Chondrocyte (in vitro differentiated cells): ENCODE measurements around the gene FRMD6. TPM values are rescaled to one million over a fixed set of nuclear protein-coding genes. Genes with fewer than 3 reads are reported as not detected.

Source experiments
- DNase-seq: peaks from one replicate; pipeline ENCODE4 v3.0.0; 2021; ENCODE audit warnings: mixed read lengths, low spot score
- H3K27ac Mint-ChIP-seq: one replicate; pipeline ENCODE4 v1.8.0; 2021; ENCODE audit warnings: mild to moderate bottlenecking, moderate library complexity, mixed read lengths; ENCODE audit not compliant: unreplicated experiment
- H3K27me3 Mint-ChIP-seq: 2 replicates; pipeline ENCODE4 v1.8.0; 2021; ENCODE audit warnings: low read depth, mixed read lengths
- H3K36me3 Mint-ChIP-seq: 2 replicates; pipeline ENCODE4 v1.8.0; 2021; ENCODE audit warnings: low read depth, mixed read lengths
- H3K4me1 Mint-ChIP-seq: 2 replicates; pipeline ENCODE4 v1.8.0; 2021; ENCODE audit warnings: low read depth, mild to moderate bottlenecking, mixed read lengths
- H3K4me3 Mint-ChIP-seq: one replicate; pipeline ENCODE4 v1.8.0; 2021; ENCODE audit warnings: mild to moderate bottlenecking, moderate library complexity, mixed read lengths; ENCODE audit not compliant: unreplicated experiment
- H3K9me3 Mint-ChIP-seq: 2 replicates; pipeline ENCODE4 v1.8.0; 2021; ENCODE audit warnings: low read depth, mixed read lengths
- total RNA-seq: library from RNA; stranded (reverse); gene quantifications from 3 replicates; pipeline ENCODE4 v1.2.1, GENCODE V29; 2021
- TF ChIP-seq, protein P1 (sequence below): fragments of 200-600 bp; sonication (generic); IDR thresholded peaks from 2 replicates; pipeline ENCODE4 v1.5.0; 2021; ENCODE audit warnings: antibody characterized with exemption, mild to moderate bottlenecking, moderate library complexity

The FRMD6 gene
- total RNA-seq, 1 donor from 2014 or later, result 135 TPM

DNA sequence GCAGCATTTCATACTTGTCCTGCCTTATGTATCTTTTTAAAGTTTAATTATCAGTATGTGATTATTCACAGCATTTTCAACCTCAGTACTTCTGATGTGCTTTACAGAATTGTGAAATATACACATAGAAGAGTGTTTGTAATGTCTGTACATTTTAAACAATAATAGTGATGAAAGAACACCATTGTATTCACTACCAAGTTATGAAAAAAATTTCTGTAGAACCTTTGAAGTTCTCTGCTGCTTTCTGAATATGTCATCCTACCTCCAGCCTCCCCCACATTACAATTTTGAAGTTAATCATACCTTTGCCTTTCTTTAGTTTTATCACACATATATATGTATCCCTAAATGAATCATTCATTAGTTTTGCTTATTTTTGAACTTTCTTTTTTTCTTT, 24.8 kb downstream of the FRMD6 start:
- Mint-ChIP-seq H3K27ac (peak overlapping the region; percentile 88), H3K4me3 (no peak overlapping the region), H3K36me3 (no peaks in the 10 kb centered on the region), H3K9me3 (no peaks in the 10 kb centered on the region), H3K27me3 (no peaks in the 10 kb centered on the region), H3K4me1 (peaks cover 84% of the 10 kb centered on the region)
- TF ChIP-seq, protein P1, sequence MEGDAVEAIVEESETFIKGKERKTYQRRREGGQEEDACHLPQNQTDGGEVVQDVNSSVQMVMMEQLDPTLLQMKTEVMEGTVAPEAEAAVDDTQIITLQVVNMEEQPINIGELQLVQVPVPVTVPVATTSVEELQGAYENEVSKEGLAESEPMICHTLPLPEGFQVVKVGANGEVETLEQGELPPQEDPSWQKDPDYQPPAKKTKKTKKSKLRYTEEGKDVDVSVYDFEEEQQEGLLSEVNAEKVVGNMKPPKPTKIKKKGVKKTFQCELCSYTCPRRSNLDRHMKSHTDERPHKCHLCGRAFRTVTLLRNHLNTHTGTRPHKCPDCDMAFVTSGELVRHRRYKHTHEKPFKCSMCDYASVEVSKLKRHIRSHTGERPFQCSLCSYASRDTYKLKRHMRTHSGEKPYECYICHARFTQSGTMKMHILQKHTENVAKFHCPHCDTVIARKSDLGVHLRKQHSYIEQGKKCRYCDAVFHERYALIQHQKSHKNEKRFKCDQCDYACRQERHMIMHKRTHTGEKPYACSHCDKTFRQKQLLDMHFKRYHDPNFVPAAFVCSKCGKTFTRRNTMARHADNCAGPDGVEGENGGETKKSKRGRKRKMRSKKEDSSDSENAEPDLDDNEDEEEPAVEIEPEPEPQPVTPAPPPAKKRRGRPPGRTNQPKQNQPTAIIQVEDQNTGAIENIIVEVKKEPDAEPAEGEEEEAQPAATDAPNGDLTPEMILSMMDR, result no peak
- DNase-seq, result no peak

DNA sequence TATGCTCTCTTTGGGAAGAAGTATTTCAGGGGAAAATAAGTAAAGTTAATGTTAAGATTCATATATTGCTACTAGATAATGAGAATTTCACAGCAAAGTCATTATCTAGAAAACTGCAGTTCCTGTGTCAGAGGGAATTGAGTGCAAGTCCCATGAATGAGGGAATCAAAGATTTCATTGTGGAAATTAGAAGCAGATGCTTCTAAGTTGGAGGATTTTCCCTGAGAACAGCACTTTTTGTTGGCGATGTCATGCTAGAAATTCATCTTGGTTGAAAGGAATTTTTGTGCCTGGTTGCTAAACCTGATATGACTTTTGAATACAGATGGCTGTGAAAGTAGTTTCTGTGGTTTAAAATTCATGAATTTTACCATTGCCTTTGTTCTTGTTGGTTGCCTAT, 25.6 kb downstream of the FRMD6 start:
- Mint-ChIP-seq H3K27ac (peak overlapping the region; percentile 88), H3K27me3 (no peaks in the 10 kb centered on the region), H3K4me3 (no peak overlapping the region), H3K4me1 (peaks cover 84% of the 10 kb centered on the region), H3K36me3 (no peaks in the 10 kb centered on the region), H3K9me3 (no peaks in the 10 kb centered on the region)
- no peak for DNase-seq
- TF ChIP-seq, protein P1, result no peak

DNA sequence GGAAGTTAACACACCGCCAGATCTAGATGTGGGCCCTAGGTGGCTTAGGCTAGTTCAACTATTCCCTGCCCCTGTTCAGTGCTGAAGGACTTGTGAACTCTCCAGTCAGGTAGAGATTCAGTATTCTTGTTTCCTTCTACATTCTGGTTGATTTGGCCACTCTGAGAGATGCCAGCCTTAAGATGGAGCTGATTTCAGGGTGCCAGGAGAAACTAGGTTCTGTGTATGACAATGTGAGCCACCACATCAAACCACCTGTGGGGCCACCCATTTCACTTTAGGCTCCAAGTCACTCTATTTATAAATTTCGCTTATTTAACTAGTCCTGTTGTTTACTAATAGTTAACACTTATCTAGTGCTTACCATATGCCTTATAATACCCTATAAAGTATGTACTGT, 26.0 kb downstream of the FRMD6 start:
- Mint-ChIP-seq H3K27me3 (no peaks in the 10 kb centered on the region), H3K4me3 (peak overlapping the region; percentile 8), H3K27ac (peak overlapping the region; percentile 88), H3K4me1 (peaks cover 88% of the 10 kb centered on the region), H3K36me3 (no peaks in the 10 kb centered on the region), H3K9me3 (no peaks in the 10 kb centered on the region)
- DNase-seq, result no peak
- TF ChIP-seq, protein P1, result no peak

DNA sequence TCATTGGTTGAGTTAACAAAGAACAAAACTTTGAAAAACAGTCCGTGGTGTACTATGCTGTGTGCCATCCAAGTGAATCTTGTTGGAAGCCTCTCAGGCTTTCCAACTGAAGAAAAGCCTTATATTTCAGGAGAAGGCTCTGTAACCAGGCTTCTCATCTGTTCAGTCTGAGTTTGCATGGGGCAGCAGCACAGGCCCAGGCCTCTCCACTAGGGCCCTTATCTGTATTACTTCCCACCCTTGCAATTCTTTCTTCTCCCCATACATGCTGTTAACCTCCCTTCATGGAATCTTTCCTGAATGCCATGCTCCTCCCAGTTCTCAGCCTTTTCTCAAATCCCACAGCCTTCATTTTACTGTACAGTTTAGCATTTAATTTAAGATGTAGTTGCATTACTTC, 28.3 kb downstream of the FRMD6 start:
- Mint-ChIP-seq H3K27me3 (no peaks in the 10 kb centered on the region), H3K36me3 (no peaks in the 10 kb centered on the region), H3K4me3 (no peak overlapping the region), H3K4me1 (peaks cover 84% of the 10 kb centered on the region), H3K9me3 (no peaks in the 10 kb centered on the region), H3K27ac (peak overlapping the region; percentile 81)
- TF ChIP-seq, protein P1, result no peak
- DNase-seq, result no peak

DNA sequence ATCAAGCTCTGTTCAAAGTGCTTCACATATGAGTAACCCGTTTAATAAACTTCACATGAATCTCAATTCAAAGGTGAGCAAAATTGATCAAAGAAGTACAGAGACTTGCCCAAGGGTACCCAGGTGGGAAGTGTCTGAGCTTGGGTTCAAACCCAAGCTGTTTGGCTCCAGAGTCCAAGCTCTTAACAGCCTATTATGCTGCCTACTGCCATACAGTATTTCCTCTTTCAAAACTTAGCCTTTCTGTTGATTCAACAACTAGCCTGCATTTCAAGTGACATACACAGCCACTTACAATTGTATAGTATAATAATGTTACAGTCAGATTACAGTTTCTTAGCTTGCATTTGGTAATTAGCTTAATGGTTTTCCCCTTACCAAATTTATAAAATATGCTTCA, 29.7 kb downstream of the FRMD6 start:
- H3K27me3 Mint-ChIP-seq, result no peaks in the 10 kb centered on the region
- H3K36me3 Mint-ChIP-seq, result no peaks in the 10 kb centered on the region
- no peak for DNase-seq
- H3K27ac Mint-ChIP-seq, result peak overlapping the region; percentile 81
- no peak overlapping the region for H3K4me3 Mint-ChIP-seq
- H3K9me3 Mint-ChIP-seq, result no peaks in the 10 kb centered on the region
- TF ChIP-seq, protein P1, result no peak
- H3K4me1 Mint-ChIP-seq, result peaks cover 86% of the 10 kb centered on the region
